Keratinocyte (primary cell): ENCODE data around the gene GOLGA2. TPM values are rescaled to one million over a fixed set of nuclear protein-coding genes. Genes with fewer than 3 reads are reported as not detected.

Experiments used
- DNase-seq: peaks from one replicate; pipeline ENCODE4 v3.0.0-alpha.2; 2011; ENCODE audit warnings: low read depth, missing footprints, low spot score
- FAIRE-seq: peaks from 2 replicates; lab custom pipeline; 2011; peaks lifted over from hg19 to GRCh38; lab: Jason Lieb, UNC
- H2AFZ ChIP-seq: 2 replicates; pipeline ENCODE4 v1.6.0; 2012; ENCODE audit warnings: low read length, control low read depth, inconsistent platforms; ENCODE audit not compliant: control insufficient read depth
- H3K27ac ChIP-seq: 2 replicates; pipeline ENCODE4 v1.5.1; 2011; ENCODE audit warnings: low read length; ENCODE audit not compliant: control insufficient read depth, insufficient read depth
- H3K27me3 ChIP-seq: 3 replicates; pipeline ENCODE4 v1.6.0; 2011; ENCODE audit warnings: low read length; ENCODE audit not compliant: control insufficient read depth, insufficient read depth; ENCODE audit errors: extremely low read depth
- H3K36me3 ChIP-seq, 2 experiments: 2 replicates in 1 of 2; 3 replicates in 1 of 2; pipeline ENCODE4 v1.5.1; 2011; ENCODE audit warnings: low read length in 2 of 2, mild to moderate bottlenecking in 1 of 2; ENCODE audit not compliant: control insufficient read depth in 2 of 2, insufficient read depth in 2 of 2; ENCODE audit errors: extremely low read depth in 1 of 2
- H3K4me1 ChIP-seq: 3 replicates; pipeline ENCODE4 v1.5.1; 2011; ENCODE audit warnings: low read length; ENCODE audit not compliant: control insufficient read depth, insufficient read depth; ENCODE audit errors: extremely low read depth
- H3K4me2 ChIP-seq: 3 replicates; pipeline ENCODE4 v1.6.0; 2011; ENCODE audit warnings: low read depth, low read length; ENCODE audit not compliant: control insufficient read depth, insufficient read depth; ENCODE audit errors: extremely low read depth
- H3K4me3 ChIP-seq, 3 experiments: fragments of 200-600 bp in 1 of 3; sonication (generic) in 1 of 3; 2 replicates in 2 of 3; 3 replicates in 1 of 3; pipeline ENCODE4 v1.5.1; 2011 to 2016; ENCODE audit warnings: low read length in 3 of 3, mild to moderate bottlenecking in 3 of 3, control low read depth in 2 of 3, inconsistent platforms in 1 of 3, low read depth in 1 of 3, mixed read lengths in 1 of 3, mixed run types in 1 of 3, moderate library complexity in 1 of 3; ENCODE audit not compliant: control insufficient read depth in 2 of 3, insufficient read depth in 2 of 3; ENCODE audit errors: extremely low read depth in 1 of 3
- H3K79me2 ChIP-seq: 2 replicates; pipeline ENCODE4 v1.6.0; 2012; ENCODE audit warnings: low read length; ENCODE audit not compliant: control insufficient read depth, insufficient read depth
- H3K9ac ChIP-seq: 3 replicates; pipeline ENCODE4 v1.6.0; 2011; ENCODE audit warnings: low read length; ENCODE audit not compliant: control insufficient read depth, insufficient read depth; ENCODE audit errors: extremely low read depth
- H3K9me1 ChIP-seq: 3 replicates; pipeline ENCODE4 v1.6.0; 2011; ENCODE audit warnings: low read length; ENCODE audit not compliant: control insufficient read depth, insufficient read depth; ENCODE audit errors: extremely low read depth
- H3K9me3 ChIP-seq: 2 replicates; pipeline ENCODE4 v1.5.1; 2012; ENCODE audit warnings: low read depth, low read length; ENCODE audit not compliant: control insufficient read depth
- H4K20me1 ChIP-seq: 3 replicates; pipeline ENCODE4 v1.6.0; 2011; ENCODE audit warnings: low read length; ENCODE audit not compliant: control insufficient read depth, insufficient read depth; ENCODE audit errors: extremely low read depth
- CTCF ChIP-seq, 3 experiments: IDR thresholded peaks in 1 of 3; conservative IDR thresholded peaks in 1 of 3; optimal IDR thresholded peaks in 1 of 3; 2 replicates in 2 of 3; 3 replicates in 1 of 3; pipeline versions ENCODE3 to v1.5.1; 2011; ENCODE audit warnings: low read length in 3 of 3, mild to moderate bottlenecking in 3 of 3, moderate library complexity in 2 of 3, control low read depth in 1 of 3, inconsistent platforms in 1 of 3; ENCODE audit not compliant: insufficient read depth in 2 of 3; ENCODE audit errors: extremely low read depth in 1 of 3
- EZH2 ChIP-seq: IDR thresholded peaks from one replicate; pipeline ENCODE4 v1.6.1; 2012; ENCODE audit warnings: inconsistent platforms, mild to moderate bottlenecking, low read length, moderate library complexity
- dilution Hi-C: fragments of 300-500 bp; cut with MboI; formaldehyde crosslinking; loops from one replicate; pipeline ENCODE4 v1.7.0; 2020; ENCODE audit warnings: low sequenced_read_pairs; ENCODE audit not compliant: extremely low pct_ligation_motif_present
- polyA plus RNA-seq, 5 experiments: library from polyadenylated mRNA; depleted of rRNA in 3 of 5; stranded (reverse) in 3 of 5; stranded (forward) in 1 of 5; unstranded in 1 of 5; fragments of >200 nt; gene quantifications; 1 replicate in 1 of 5; 2 replicates in 3 of 5; 3 replicates in 1 of 5; pipeline versions ENCODE4 v1.2.1 to v1.2.3, GENCODE V29; 2011 to 2012; ENCODE audit warnings: missing spikeins in 2 of 5, low read depth in 1 of 5, low replicate concordance in 1 of 5

Gene GOLGA2
- polyA plus RNA-seq, 1 donor (not counting 4 experiments of a cell fraction or from before 2014, with no cell fraction given): 41.6 TPM

DNA sequence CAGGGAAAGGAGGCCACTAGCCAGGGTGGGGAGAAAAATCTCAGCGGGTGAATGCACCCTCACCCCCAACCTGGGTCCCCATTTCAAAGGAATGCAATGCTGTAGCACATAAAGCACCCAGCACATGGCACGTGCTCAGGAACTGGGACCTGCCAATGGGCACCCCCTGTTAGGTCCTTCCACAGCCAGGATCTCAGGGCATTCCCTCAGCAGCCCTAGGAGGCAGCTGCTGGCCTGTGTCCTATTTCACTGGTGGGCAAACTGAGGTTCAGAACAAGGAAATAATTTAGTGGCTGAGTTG, 63.9 kb downstream of the GOLGA2 start:
- no peak overlapping the region for H3K27ac ChIP-seq
- dilution Hi-C loops: no loop called here
- peaks cover 12% of the 10 kb centered on the region for H3K4me1 ChIP-seq

DNA sequence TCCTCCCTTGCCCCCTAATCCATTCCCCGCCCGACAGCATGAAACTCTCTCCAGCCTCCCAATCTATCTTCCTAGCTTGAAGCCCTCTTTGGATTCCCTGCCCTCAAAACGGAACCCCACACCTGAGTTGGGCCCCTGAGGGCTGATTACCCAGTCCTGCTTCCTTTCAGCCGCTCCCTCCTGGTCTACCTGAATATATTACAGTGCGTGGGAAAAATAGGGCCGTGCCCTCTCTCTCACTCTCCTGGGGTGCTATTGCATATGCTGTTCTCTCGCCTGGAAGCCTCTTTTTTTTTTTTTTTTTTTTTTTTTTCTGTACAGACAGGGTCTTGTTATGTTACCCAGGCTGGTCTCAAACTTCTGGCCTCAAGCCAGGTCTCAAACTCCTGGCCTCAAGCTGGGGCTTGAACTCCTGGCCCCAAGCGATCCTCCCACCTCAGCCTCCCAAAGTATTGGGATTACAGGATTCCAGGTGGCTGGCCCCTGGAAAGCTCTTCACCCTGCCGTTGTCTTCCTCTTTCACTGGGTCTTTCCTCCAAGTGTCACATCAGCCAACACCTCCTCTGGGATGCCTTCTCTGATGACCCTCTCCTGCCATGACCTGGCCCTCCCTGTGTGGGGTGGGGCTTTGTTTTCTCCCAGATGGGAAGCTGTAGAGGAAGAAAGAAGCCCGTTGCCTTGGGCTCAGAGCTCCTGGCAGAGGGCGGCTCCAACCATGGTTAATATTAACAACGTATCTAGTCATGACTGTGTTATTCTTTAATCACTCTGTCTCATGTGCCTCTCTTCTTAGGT, 64.4 kb downstream of the GOLGA2 start:
- no peak for DNase-seq

More for the DNA sequence above, 63.9 kb downstream of the GOLGA2 start:
- DNase-seq (no peak), FAIRE-seq (no peak)
- Histone ChIP-seq H2AFZ (no peak overlapping the region), H4K20me1 (no peaks in the 10 kb centered on the region), H3K27me3 (peaks cover 12% of the 10 kb centered on the region), H3K4me3 (no peak overlapping the region), H3K79me2 (no peaks in the 10 kb centered on the region), H3K9me3 (no peaks in the 10 kb centered on the region), H3K36me3 (no peaks in the 10 kb centered on the region), H3K9ac (no peak overlapping the region), H3K4me2 (no peak overlapping the region), H3K9me1 (no peaks in the 10 kb centered on the region)
- TF ChIP-seq CTCF (optimal IDR thresholded peaks at IDR 0.05 in 1 of 3, IDR thresholded peaks at IDR 0.05 in 1 of 3, conservative IDR thresholded peaks at IDR 0.05 in 1 of 3; ENCODE audit: extremely low read depth in 1 of 3, insufficient read depth in 2 of 3, low read length in 3 of 3) (no peak), EZH2 (no peak)

More for the DNA sequence above, 64.4 kb downstream of the GOLGA2 start:
- TF ChIP-seq CTCF (optimal IDR thresholded peaks at IDR 0.05 in 1 of 3, IDR thresholded peaks at IDR 0.05 in 1 of 3, conservative IDR thresholded peaks at IDR 0.05 in 1 of 3; ENCODE audit: extremely low read depth in 1 of 3, insufficient read depth in 2 of 3, low read length in 3 of 3) (no peak), EZH2 (no peak)
- H3K79me2 ChIP-seq: no peaks in the 10 kb centered on the region
- no peak overlapping the region for H3K9ac ChIP-seq
- no peaks in the 10 kb centered on the region for H4K20me1 ChIP-seq
- peaks cover 12% of the 10 kb centered on the region for H3K27me3 ChIP-seq
- no peaks in the 10 kb centered on the region for H3K9me3 ChIP-seq
- no peaks in the 10 kb centered on the region for H3K9me1 ChIP-seq
- FAIRE-seq: no peak
- H3K36me3 ChIP-seq: no peaks in the 10 kb centered on the region
- H3K4me3 ChIP-seq: no peak overlapping the region
- dilution Hi-C loops: no loop called here
- no peak overlapping the region for H3K4me2 ChIP-seq
- H2AFZ ChIP-seq: no peak overlapping the region
- H3K4me1 ChIP-seq: peaks cover 12% of the 10 kb centered on the region
- H3K27ac ChIP-seq: no peak overlapping the region
